ENCODE measurements around the gene MTPN.

Gene MTPN

DNA sequence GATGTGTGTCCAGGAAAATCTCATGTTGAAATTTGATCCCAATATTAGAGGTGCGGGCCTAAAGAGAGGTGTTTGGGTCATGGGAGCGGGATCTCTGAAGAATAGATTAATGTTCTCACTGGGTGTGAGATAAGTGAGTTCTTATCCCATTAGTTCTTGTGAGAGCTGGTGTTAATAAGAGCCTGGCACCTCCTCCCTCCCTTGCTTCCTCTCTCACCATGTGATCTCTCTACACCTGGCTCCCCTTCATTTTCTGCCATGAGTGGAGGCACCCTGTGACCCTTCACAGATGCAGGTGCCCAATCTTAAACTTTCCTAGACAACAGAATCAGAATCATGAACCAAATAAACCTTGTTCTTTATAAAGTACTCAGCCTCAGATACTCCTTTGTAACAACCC lies 19.5 kb downstream of the MTPN start:
- no peak for DNase-seq (ENCODE audit: low read depth in 2 of 2)

DNA sequence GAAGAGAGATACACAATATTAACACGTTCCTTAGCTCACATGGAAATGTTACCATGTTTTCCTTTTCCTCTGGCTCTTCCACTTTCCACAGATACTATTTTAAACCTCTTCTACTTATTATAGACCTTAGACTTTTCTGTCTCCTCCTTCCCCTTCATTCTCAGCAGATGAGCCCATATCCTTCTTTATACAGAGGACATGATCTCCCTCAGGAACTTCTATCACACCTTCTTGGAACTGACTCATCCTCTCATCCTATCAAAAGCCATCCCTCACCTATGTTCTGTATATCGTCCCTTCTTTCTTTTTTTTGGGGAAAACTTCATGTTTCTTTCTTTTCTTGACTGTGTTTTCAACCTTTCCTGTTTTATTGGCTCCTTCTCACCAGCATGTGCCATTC lies 20.8 kb downstream of the MTPN start:
- DNase-seq (ENCODE audit: low read depth in 2 of 2) = no peak

DNA sequence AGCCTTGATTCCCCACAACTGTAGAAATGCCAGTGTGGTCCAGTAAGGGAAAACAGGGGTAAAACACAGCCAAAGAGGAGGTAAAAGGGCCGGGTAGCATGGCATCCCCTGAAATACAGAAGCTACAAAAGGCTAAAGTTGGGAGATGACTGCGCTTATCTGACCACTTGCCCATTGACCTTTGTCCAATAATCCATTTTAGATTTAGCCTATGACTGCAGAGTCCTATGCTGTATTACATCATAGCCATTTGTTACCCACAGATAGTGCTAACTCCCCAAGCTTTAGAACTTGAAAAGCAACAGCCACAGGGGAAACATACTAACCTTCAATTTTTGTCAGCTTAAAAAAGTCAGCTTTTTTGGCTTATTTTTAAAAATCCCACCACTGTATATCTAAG lies 26.2 kb downstream of the MTPN start:
- no peak for DNase-seq (ENCODE audit: low read depth in 2 of 2)

DNA sequence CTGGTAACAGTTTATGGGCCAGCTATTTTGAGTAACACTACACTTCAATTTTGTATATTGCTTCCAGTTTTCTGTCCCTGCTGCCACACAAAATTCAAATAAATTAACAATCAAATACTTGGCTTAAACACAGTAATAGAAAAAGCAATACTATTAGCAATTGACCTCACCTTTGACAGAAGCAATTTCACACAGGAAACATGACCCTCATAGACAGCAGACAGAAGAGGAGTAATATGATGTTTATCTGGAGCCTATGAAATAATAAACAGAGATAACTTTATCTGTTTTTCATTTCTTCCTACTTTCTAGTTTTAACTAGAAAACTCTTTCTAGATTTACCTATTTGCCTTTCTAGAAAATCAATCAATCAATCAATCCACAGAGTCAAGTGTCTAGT lies 26.7 kb downstream of the MTPN start:
- no peak for DNase-seq (ENCODE audit: low read depth in 2 of 2)

DNA sequence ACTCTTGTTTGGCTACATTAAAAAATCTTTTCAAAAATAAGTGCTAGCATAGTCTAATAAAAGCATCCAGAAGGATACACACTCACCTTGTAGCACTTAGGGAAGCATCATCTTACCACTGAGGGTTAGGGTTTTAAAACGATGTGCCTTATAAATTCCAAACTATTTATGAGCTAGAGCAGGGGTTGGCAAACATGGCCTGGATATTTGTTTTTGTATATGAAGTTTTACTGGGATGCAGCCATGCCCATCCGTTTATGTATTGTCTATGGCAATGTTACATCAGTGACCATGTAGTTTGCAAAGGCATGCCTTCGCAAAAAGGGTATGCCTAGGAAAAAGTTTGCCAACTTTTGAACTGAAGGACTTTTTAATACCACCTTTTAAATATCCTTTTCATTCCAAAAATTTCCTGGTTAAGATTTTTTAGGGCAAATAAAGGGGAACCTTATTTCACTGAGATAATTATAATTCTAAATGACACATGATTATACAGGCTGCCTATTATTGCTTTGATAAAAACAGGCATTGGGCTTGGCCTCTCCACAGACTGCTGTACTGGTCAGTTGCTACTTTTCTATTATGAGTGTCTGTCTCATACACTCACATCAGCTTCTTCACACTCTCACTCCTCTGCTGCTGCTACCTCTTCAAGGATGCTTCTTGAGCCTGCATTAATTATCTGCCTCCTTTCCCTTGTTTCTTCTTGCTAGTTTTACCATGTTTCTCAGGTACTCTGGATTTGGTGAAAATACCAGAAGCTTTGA lies 30.7 kb downstream of the MTPN start:
- no peak for DNase-seq (ENCODE audit: low read depth in 2 of 2)

DNA sequence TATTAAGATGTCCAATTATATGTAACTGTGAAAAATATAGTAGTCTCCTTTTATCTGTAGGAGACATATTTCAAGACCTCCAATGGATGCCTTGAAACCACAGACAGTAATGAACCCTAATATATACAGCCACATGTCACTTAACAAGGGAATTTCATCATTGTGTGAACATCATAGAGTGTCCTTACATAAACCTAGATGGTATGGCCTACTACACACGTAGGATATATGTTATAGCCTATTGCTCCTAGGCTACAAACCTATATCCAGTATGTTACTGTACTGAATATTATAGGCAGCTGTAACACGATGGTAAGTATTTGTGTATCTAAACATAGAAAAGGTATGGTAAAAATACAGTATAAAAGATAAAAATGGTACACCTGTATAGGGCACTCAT lies 32.4 kb downstream of the MTPN start:
- no peak for DNase-seq (ENCODE audit: low read depth in 2 of 2)

DNA sequence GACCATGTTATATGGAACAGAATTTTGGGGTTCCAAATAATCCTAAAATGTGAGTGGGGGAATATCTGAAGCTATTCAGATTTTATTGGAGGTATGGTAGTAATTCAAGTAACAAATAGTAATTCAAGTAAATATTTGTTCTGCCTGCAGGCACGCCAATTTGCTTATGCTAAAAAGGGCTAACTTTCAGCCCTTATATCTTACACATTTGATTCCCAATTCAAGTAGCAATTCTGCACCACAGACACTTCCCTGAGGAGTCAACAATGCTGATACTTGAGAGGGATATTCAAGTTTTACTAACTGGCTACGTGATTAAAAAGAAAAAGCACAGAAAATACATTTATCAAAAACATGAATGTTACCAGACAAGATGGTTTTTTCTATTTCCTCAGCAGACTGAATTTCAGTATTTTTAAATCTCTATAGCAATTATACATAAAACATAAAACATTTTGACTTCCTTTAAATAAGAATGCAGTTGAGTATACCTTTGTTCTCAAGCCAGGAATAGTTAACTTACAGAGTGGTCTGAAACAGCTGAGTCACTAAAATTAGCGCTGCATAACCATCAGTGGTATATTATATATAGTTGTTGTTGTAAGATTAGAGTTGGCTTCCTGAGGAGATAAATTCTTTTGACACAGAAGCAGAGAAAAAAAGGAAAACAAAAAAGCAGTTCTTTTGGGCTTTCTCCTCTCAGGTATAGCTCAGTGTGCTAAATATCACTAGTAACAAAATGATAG lies 33.9 kb downstream of the MTPN start:
- DNase-seq (ENCODE audit: low read depth in 2 of 2) = no peak

DNA sequence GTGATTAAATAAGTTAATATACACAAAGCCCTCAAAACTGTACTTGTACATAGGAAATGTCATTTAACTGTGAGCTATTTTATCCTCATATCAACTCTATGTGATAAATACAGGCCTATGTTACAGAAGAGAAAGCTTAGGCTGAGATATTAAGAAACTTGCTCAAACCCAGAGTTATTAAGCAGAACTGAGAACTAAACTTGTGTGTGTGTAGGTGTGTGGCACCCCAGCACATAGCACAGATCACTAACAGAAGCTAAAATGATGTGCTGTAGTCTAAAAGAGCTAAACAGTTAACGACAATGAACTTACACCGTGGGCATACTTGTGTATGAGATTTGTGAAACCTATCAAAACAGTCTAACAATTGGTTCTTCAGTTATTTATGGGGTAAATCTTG lies 34.5 kb downstream of the MTPN start:
- DNase-seq (ENCODE audit: low read depth in 2 of 2) = no peak

DNA sequence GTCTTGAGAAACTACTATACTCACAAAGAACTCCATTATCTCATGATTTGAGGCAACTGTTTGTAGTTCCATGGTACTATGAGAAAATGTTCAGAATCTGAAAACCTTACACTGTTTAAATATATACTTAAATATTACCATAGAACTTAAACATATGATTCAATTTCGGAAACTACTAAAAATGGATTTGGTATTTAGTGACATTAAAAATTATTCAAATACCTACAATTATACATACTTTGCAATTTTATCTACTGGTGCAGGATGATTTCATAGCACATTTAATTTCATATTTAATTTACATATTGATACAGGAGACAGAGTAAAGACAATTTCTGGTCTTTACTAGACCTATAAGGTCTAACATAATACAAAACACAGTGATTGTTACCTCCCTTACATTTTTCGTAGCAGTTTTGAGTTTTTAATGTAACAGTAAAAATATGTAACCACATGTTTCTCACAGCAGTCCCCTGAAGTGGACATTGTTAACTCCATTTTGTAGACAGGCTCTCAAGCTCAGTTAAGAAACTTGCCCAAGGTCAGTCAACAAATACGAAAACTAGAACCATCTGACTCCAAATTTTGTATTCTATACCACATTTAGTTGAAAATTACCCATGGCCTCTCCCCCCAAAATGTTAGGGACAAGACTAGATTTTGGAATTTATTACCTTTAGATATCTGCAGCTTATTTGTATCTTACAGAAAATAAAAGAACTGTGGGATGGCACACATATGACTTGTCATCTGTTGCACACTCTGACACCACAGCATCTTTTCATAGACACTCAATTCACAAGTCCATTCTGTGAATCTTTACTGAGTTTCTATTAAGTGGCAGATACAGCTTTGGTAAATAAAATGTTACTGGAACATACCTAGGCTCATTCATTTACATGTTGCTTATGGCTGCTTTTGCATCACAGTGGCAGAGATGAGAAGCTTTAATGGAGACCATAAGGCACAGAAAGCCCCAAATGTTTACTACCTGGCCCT lies 36.8 kb downstream of the MTPN start:
- no peak for DNase-seq (ENCODE audit: low read depth in 2 of 2)

DNA sequence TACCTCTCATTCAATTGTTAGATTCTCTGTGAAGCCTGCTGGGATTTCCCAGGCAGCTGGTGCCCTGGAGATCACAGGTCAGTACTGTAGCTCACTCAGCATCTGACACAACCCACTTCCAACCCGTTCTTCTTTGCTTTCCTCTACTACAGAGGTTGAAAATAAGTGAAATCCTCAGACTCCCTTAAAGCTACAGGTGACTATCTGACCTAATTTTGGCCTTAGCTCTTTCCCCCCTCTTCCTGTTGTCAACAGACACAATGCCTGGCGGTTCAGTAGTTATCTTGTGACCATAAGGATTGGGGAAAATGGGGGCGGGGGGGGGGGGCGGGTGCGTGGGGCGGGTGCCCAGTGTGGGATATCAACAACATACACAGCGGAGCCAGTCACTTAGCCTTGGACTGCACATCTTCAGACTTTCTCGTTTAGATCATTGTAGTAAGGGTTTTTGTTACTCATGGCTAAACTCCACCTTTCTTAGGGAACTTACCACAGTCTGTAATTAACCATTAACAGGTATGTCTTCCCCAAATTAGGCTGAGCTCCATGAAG lies 37.8 kb downstream of the MTPN start:
- DNase-seq (ENCODE audit: low read depth in 2 of 2) = no peak

DNA sequence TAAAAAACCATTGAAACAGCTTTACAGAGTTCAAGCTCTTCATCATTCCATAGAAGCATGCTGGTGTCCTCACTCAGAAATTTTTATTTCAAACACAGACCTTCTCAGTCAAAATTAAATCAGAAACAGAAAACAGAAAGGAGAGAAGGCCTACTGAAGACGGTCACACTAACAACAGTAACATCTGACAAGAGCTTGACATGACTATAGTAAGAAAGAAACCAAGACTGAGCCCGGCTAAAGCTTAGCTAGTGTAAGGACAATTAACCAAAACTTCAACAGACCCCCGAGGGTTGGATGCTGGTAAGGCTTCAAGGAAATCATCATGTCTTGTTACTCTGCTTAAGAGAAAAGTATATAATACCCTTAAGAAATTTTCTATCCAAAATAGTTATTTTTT lies 38.6 kb downstream of the MTPN start:
- no peak for DNase-seq (ENCODE audit: low read depth in 2 of 2)

DNA sequence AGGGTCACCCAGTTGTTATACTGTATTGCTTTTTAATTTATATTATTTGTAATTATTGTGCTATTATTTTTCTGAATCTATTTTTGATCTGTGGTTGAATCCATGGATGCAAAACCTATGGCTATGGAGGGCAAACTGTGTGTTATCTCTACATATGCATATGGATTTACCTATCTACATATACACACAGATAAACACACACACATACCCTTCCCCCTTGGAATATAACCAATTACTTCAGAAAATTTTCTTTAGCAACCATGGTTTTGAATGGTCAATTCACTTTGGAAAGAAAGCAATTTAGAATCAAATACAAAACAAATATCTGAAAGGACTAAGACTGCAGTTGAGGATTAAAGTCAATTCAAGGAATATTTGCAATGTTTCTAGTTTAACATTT lies 39.1 kb downstream of the MTPN start:
- no peak for DNase-seq (ENCODE audit: low read depth in 2 of 2)

DNA sequence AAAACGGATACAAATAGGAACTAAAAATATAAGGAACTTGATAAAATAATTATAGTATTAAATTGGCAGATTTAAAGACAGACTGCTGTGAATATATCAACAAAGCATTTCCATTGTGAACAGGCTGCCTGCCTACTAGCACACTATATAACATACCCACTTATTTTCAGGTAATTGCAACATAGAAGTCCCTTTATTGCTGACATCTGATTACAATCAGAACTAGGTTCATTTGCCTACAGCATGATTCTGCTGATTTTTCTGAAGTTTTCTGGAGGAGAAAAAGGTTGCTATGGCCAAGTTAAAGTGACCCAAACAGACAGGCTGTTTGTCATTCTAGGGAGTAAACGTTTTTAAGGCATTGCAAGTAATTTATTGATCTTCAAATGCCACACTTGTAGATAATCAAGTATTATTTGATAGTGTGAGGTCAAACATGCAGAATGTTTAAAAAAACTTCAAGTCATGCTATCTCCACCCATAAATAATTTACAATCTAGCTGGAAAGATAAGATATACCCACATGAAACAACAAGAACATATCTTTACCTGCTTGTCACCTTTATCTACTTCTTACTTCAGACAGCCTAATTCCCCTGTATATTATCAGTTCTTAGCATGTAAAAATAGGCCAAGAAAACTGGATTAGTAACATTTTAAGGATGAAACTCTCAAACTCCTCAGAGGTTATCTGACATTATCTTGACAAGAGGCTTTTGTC lies 40.5 kb downstream of the MTPN start:
- no peak for DNase-seq (ENCODE audit: low read depth in 2 of 2)

DNA sequence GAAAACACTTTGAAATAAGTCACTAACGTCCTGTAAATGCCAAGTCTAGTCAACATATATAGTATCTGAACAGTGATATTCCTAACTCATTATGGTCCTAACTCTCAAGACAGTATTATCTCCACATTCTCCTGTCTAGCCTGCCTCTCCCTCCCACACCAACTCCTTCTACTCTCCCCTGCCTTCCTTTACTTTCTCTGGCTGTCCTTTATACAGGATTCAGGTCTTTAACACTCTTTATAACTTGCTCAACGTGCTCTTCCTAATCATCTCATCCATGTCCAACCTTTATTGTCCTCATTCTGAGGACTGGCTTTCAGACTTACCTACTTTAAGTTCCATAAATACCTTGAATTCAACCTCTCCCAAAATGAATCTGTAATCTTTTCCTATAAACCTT lies 42.5 kb downstream of the MTPN start:
- no peak for DNase-seq (ENCODE audit: low read depth in 2 of 2)

DNA sequence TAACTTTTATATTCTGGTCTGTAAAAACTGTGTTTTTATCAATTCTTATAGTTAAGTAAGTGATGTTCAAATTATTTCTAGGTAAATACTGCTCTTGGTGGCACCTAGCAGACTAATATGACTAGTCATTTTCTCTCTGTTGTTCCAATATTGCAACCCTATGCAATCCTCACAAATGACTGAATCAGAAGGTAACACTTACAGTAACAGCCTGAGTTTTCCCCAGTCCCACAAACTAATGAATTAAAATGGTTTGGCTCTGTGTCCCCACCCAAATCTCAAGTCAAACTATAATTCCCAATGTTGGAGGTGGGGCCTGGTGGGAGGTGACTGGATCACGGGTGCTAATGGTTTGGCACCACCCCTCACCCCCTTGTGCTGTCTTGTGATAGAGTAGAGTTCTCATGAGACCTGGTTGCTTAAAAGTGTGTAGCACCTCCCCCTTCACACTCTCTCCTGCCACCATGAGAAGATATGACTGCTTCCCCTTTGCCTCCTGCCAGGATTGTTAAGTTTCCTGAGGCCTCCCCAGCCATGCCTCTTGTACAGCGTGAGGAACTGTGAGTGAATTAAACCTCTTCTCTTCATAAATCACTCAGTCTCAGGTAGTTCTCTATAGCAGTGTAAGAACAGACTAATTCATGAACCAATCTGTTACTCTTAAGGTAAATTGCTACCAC lies 43.5 kb downstream of the MTPN start:
- DNase-seq (ENCODE audit: low read depth in 2 of 2) = no peak

DNA sequence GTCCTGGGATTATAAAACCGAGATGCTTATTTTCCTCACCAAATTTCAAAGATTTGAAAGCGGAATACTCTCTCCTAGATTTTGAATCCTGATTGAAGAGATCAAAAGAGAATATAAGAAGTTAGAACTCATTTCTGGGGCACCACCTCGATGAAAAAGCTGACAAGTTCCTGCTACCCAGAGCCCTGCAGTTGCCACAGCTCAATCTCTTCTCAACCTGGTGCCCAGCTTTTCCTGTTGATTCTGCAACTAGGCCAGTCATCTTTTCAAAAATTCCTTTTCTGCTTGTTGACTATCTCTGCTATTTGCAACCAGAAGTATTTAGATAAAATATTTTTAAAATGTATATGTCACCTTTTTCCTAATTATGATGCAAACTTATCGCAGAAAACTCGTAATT lies 45.0 kb downstream of the MTPN start:
- no peak for DNase-seq (ENCODE audit: low read depth in 2 of 2)

DNA sequence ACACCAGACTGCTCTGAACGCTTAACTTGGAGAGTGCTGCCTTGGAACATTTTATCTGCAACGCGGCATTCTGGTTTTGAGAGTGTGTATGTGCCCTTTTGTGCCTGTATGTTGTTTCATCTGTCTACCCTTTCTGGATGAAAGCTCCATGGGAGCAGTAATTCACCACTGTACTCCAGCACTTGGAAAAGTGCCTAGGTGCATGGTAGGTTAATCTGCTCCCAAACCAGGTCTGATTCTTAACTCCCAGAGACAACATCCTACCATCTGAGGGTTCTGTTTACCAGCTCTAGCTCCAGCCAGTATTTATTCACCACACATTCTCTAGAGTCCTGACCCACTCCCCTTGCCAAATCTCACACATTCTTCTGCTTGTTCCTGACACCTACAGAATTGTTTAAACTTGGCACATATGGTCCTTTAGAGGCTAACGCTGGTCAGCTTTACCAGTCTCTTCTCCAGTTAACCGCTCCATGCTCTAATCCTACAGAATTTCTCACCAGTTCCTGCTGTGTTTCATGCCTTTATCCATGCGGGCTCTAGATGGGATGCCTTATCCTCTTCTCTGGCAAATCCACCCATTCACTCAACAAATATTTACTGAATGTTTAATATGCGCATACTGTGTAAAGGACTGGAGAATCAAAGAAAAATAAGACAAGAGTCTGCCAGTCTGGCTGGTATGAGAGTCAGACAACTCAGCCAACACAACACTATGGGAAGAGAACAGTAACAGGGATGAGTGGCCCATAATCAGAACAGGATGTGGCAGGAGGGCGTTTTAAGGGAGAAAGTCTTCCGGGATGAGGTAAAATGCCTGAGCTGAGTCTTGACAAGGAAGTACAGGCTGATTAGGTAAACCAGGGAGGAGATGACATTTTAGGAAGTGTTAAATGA lies 46.3 kb downstream of the MTPN start:
- DNase-seq (ENCODE audit: low read depth in 2 of 2) = no peak

DNA sequence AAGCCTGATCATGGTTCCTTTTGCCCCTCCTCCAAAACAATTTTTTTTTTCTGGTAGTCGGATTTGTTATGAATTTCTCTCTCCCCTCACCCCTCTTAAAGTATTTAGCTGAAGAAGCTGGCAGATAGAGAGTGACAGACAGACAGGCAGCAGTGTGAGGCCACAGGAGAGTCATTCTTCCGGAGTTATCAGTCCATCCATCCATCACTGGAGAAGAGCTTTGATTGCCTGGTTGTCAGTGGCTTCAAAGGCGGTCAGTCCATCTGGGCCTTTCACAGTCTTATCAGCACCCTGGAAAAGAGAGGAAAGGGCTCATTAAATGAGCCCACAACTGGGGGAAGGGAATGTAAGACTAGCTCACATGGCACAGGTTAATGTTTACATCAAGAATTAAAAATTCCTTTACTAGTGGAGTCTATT lies 47.4 kb downstream of the MTPN start:
- no peak for DNase-seq (ENCODE audit: low read depth in 2 of 2)

DNA sequence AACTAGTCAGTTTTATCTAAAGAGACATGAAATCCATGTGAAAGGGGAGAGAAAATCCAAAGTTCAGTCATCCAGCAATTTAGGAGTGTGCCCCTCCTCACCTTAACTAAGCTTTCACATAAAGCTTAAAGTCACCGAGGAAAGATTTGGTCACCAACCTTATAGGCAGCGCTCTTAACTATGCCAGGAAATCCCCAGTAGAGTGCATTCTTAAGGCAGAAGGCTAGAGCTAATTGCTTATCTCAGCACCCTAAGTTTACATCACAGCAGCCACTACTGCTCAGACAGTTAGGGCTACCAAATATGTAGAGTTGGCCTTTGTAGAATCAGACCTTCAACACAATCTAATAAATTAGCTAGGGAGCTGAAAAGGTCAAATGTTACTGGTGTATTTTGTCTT lies 47.9 kb downstream of the MTPN start:
- no peak for DNase-seq (ENCODE audit: low read depth in 2 of 2)

DNA sequence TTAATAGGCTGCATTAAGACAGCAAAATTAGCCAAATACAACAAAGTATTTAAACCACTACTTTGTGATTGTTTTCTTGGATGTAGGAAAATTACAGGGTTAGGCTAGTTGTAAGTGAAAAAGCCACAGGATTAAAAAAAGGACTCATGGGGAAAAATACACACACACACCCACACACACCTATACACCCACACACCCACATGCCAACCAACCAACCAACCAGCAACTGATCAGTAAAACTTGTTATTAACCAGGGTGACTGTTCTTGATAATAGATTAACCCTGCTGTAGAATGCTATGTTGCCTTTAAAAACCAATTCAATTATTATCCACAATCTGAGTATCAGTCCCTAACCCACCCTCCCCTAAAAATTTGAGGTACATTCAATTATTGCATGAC lies 49.0 kb downstream of the MTPN start:
- DNase-seq (ENCODE audit: low read depth in 2 of 2) = no peak
